Trophoblast cell (in vitro differentiated cells and primary cell): ENCODE data around the gene DNAI2.

Source experiments
- DNase-seq, 2 donors: peaks; one replicate each; pipeline ENCODE4 v3.0.0-alpha.2; 2016
- H2AFZ ChIP-seq: 2 replicates; pipeline ENCODE4 v1.6.1; 2013; ENCODE audit warnings: low read length, moderate library complexity, mild to moderate bottlenecking; ENCODE audit not compliant: insufficient read depth, poor library complexity
- H2AK5ac ChIP-seq: 2 replicates; pipeline ENCODE4 v1.6.1; 2013; ENCODE audit warnings: mild to moderate bottlenecking, low read length
- H2BK120ac ChIP-seq: 2 replicates; pipeline ENCODE4 v1.6.1; 2013; ENCODE audit warnings: low read length, mild to moderate bottlenecking, moderate library complexity; ENCODE audit not compliant: insufficient read depth, poor library complexity
- H2BK12ac ChIP-seq: 2 replicates; pipeline ENCODE4 v1.6.1; 2013; ENCODE audit warnings: mild to moderate bottlenecking, low read length, moderate library complexity
- H2BK5ac ChIP-seq: 2 replicates; pipeline ENCODE4 v1.6.1; 2013; ENCODE audit warnings: low read length, low read depth, moderate library complexity, mild to moderate bottlenecking; ENCODE audit not compliant: poor library complexity
- H3K14ac ChIP-seq: 2 replicates; pipeline ENCODE4 v1.6.1; 2013; ENCODE audit warnings: mild to moderate bottlenecking, low read length
- H3K18ac ChIP-seq: 2 replicates; pipeline ENCODE4 v1.6.1; 2013; ENCODE audit warnings: mild to moderate bottlenecking, low read length
- H3K23ac ChIP-seq: 2 replicates; pipeline ENCODE4 v1.6.1; 2013; ENCODE audit warnings: low read length
- H3K27ac ChIP-seq: 2 replicates; pipeline ENCODE4 v1.5.1; 2013; ENCODE audit warnings: low read depth, mild to moderate bottlenecking, inconsistent platforms, low read length, moderate library complexity
- H3K27me3 ChIP-seq: 2 replicates; pipeline ENCODE4 v1.6.1; 2013; ENCODE audit warnings: inconsistent platforms, mild to moderate bottlenecking, low read length, moderate library complexity; ENCODE audit not compliant: insufficient read depth
- H3K36me3 ChIP-seq, 2 experiments: 1 replicate in 1 of 2; 2 replicates in 1 of 2; pipeline ENCODE4 v1.6.1; 2013; ENCODE audit warnings: low read length in 2 of 2, mild to moderate bottlenecking in 2 of 2, moderate library complexity in 1 of 2; ENCODE audit not compliant: insufficient read depth in 2 of 2, control insufficient read depth in 1 of 2
- H3K4ac ChIP-seq: 2 replicates; pipeline ENCODE4 v1.6.1; 2013; ENCODE audit warnings: low read depth, mild to moderate bottlenecking, low read length, moderate library complexity
- H3K4me1 ChIP-seq, 2 experiments: 1 replicate in 1 of 2; 2 replicates in 1 of 2; pipeline ENCODE4 v1.6.1; 2013; ENCODE audit warnings: low read length in 2 of 2, mild to moderate bottlenecking in 2 of 2, moderate library complexity in 1 of 2; ENCODE audit not compliant: insufficient read depth in 2 of 2, control insufficient read depth in 1 of 2
- H3K4me2 ChIP-seq: 2 replicates; pipeline ENCODE4 v1.6.1; 2013; ENCODE audit warnings: inconsistent platforms, mild to moderate bottlenecking, low read length, moderate library complexity
- H3K4me3 ChIP-seq: 2 replicates; pipeline ENCODE4 v1.5.1; 2013; ENCODE audit warnings: mild to moderate bottlenecking, low read depth, low read length, inconsistent platforms
- H3K79me1 ChIP-seq: one replicate; pipeline ENCODE4 v1.6.1; 2013; ENCODE audit warnings: low read length
- H3K79me2 ChIP-seq: 2 replicates; pipeline ENCODE4 v1.6.1; 2013; ENCODE audit warnings: low read length, mild to moderate bottlenecking; ENCODE audit not compliant: control insufficient read depth, insufficient read depth, poor library complexity
- H3K9ac ChIP-seq: 2 replicates; pipeline ENCODE4 v1.6.1; 2013; ENCODE audit warnings: mild to moderate bottlenecking, low read length
- H3K9me3 ChIP-seq: 2 replicates; pipeline ENCODE4 v1.6.1; 2013; ENCODE audit warnings: low read depth, mild to moderate bottlenecking, control low read depth, inconsistent platforms, low read length; ENCODE audit not compliant: insufficient read depth
- H4K12ac ChIP-seq: 2 replicates; pipeline ENCODE4 v1.6.1; 2013; ENCODE audit warnings: low read depth, mild to moderate bottlenecking, low read length, moderate library complexity
- H4K8ac ChIP-seq: 2 replicates; pipeline ENCODE4 v1.6.1; 2013; ENCODE audit warnings: low read depth, mild to moderate bottlenecking, low read length, moderate library complexity
- H4K91ac ChIP-seq: one replicate; pipeline ENCODE4 v1.6.1; 2013; ENCODE audit warnings: low read depth, mild to moderate bottlenecking, low read length, moderate library complexity
- WGBS: extraction: QIAGEN DNeasy Blood & Tissue Kit; methylation state at CpG from one replicate; pipeline ENCODE4 v1.1.7; 2013; ENCODE audit warnings: missing lambda C conversion rate; ENCODE audit not compliant: insufficient read length, insufficient coverage; ENCODE audit errors: extremely low coverage; 5-methylcytosine and 5-hydroxymethylcytosine counted together

The DNAI2 gene

GRCh38 chr17:74241847-74242246 lies 32.2 kb upstream of the DNAI2 start:
- H3K23ac ChIP-seq: no peak overlapping the region
- H3K18ac ChIP-seq: no peak overlapping the region
- peaks cover 4% of the 10 kb centered on the region for H3K9me3 ChIP-seq
- no peaks in the 10 kb centered on the region for H3K79me1 ChIP-seq
- no peak overlapping the region for H2BK120ac ChIP-seq
- no peaks in the 10 kb centered on the region for H3K36me3 ChIP-seq
- H2AFZ ChIP-seq: no peak overlapping the region
- no peak for DNase-seq
- H2AK5ac ChIP-seq: no peak overlapping the region
- no peak overlapping the region for H3K4me2 ChIP-seq
- no CpG with 5 or more reads among the region's 2 CpGs for WGBS
- no peak overlapping the region for H2BK12ac ChIP-seq
- H3K14ac ChIP-seq: no peak overlapping the region
- H4K12ac ChIP-seq: no peak overlapping the region
- H3K9ac ChIP-seq: no peak overlapping the region
- H3K4me1 ChIP-seq: no peaks in the 10 kb centered on the region
- H3K4me3 ChIP-seq: no peak overlapping the region
- no peak overlapping the region for H3K27ac ChIP-seq
- no peak overlapping the region for H4K91ac ChIP-seq
- no peaks in the 10 kb centered on the region for H3K79me2 ChIP-seq
- H3K4ac ChIP-seq: no peak overlapping the region
- H4K8ac ChIP-seq: no peak overlapping the region
- H2BK5ac ChIP-seq: no peak overlapping the region
- H3K27me3 ChIP-seq: no peaks in the 10 kb centered on the region

GRCh38 chr17:74243013-74243755 lies 30.9 kb upstream of the DNAI2 start:
- Histone ChIP-seq H3K79me2 (no peaks in the 10 kb centered on the region), H3K4me3 (no peak overlapping the region), H3K27me3 (no peaks in the 10 kb centered on the region), H2BK5ac (no peak overlapping the region), H2BK12ac (no peak overlapping the region), H2BK120ac (no peak overlapping the region), H3K4me2 (no peak overlapping the region), H3K4ac (no peak overlapping the region), H3K9ac (no peak overlapping the region), H4K91ac (no peak overlapping the region), H4K12ac (no peak overlapping the region), H3K4me1 (no peaks in the 10 kb centered on the region), H3K9me3 (peaks cover 4% of the 10 kb centered on the region), H3K18ac (no peak overlapping the region), H2AK5ac (no peak overlapping the region), H3K23ac (no peak overlapping the region), H3K79me1 (no peaks in the 10 kb centered on the region), H3K27ac (no peak overlapping the region), H3K36me3 (no peaks in the 10 kb centered on the region), H3K14ac (no peak overlapping the region), H2AFZ (no peak overlapping the region), H4K8ac (no peak overlapping the region)
- DNase-seq: no peak
- WGBS: no CpG with 5 or more reads among the region's 13 CpGs

- no peaks in the 10 kb centered on the region for H3K79me2 ChIP-seq
- H3K4me2 ChIP-seq: no peak overlapping the region
- no peaks in the 10 kb centered on the region for H3K79me1 ChIP-seq
- peaks cover 4% of the 10 kb centered on the region for H3K9me3 ChIP-seq
- no peak overlapping the region for H3K4ac ChIP-seq
- no peak overlapping the region for H4K8ac ChIP-seq
- H3K14ac ChIP-seq: no peak overlapping the region
- no peak overlapping the region for H4K12ac ChIP-seq
- H4K91ac ChIP-seq: no peak overlapping the region
- no peak for DNase-seq
- H3K27me3 ChIP-seq: no peaks in the 10 kb centered on the region
- H3K4me1 ChIP-seq: no peaks in the 10 kb centered on the region
- H3K27ac ChIP-seq: no peak overlapping the region
- H2BK120ac ChIP-seq: no peak overlapping the region
- no peak overlapping the region for H2AK5ac ChIP-seq
- H2BK5ac ChIP-seq: no peak overlapping the region
- H2AFZ ChIP-seq: no peak overlapping the region
- H3K9ac ChIP-seq: no peak overlapping the region
- no peak overlapping the region for H3K18ac ChIP-seq
- WGBS: no CpG with 5 or more reads among the region's 10 CpGs
- H3K4me3 ChIP-seq: no peak overlapping the region
- no peak overlapping the region for H2BK12ac ChIP-seq
- H3K23ac ChIP-seq: no peak overlapping the region
- no peaks in the 10 kb centered on the region for H3K36me3 ChIP-seq
These were observed 29.9 kb upstream of the DNAI2 start for GRCh38 chr17:74244128-74244527.

- Histone ChIP-seq H3K23ac (no peak overlapping the region), H3K79me2 (no peaks in the 10 kb centered on the region), H3K79me1 (no peaks in the 10 kb centered on the region), H2BK12ac (no peak overlapping the region), H3K4me2 (no peak overlapping the region), H3K4me3 (no peak overlapping the region), H2AFZ (no peak overlapping the region), H3K4me1 (no peaks in the 10 kb centered on the region), H3K14ac (no peak overlapping the region), H2AK5ac (no peak overlapping the region), H4K8ac (no peak overlapping the region), H3K27ac (no peak overlapping the region), H3K36me3 (no peaks in the 10 kb centered on the region), H4K91ac (no peak overlapping the region), H3K9me3 (peaks cover 2% of the 10 kb centered on the region), H3K9ac (no peak overlapping the region), H3K4ac (no peak overlapping the region), H2BK120ac (no peak overlapping the region), H2BK5ac (no peak overlapping the region), H3K18ac (no peak overlapping the region), H4K12ac (no peak overlapping the region), H3K27me3 (no peaks in the 10 kb centered on the region)
- no CpG with 5 or more reads among the region's 6 CpGs for WGBS
- no peak for DNase-seq
These were observed 29.5 kb upstream of the DNAI2 start for GRCh38 chr17:74244548-74244947.
